ENCODE measurements around the gene SPRTN. TPM values are rescaled to one million over a fixed set of nuclear protein-coding genes. Genes with fewer than 3 reads are reported as not detected.
A peak's percentile ranks its signal among the peaks of the same experiment; 100 is the strongest.

The SPRTN gene
- total and polyA plus RNA-seq, 3 donors from 2014 or later = 26.4 to 34.9 (median 30.2) TPM

DNA sequence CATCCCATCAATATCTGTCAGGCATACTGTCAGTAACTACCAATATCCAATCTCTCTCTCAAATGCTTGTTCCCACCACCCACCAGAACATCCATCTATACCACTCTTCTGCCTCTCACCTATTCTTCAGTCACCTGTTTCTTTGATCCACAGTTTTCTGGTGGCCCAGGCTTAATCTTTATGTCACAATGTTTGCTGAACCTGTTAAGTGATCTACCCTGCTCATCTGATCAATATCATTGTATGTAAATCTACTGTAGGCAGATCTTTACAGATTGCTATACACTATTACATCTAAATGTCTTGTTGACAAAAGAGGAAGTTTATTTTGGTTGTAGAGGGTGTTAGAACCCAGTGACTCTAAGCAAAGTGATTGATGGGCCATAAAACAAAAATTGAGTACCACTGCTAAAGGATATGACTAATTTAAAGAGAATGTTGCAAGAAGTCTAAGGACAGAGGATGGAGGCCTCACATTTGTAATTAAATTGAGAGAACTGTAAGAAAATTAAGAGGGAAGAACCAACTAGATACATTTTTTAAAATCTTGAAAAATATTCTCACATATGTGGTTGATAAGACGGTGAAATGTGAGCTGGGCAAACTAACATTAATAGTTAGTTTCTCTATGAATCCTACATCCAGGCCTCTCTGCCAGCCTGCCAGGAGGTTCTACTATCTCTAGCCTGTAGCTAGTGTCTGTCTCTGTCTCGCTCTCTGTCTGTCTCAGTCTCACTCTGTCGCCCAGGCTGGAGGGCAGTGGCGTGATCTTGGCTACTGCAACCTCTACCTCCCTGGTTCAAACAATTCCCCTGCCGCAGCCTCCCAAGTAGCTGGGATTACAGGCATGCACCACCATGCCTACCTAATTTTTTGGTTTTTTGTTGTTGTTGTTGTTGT lies 49.9 kb downstream of the SPRTN start:
- H3K4me3 ChIP-seq = no peak overlapping the region
- no peak overlapping the region for H3K27ac ChIP-seq
- WGBS, 2 donors = 75 to 81% methylated on average over 4 to 5 of the region's 5 CpGs
- no peaks in the 10 kb centered on the region for H3K36me3 ChIP-seq (ENCODE audit: low read depth, missing control alignments)
- intact Hi-C loops (cut with DNase I; ENCODE audit: low total_unique reads) = no loop called here
- no peaks in the 10 kb centered on the region for H3K27me3 ChIP-seq
- no peak for DNase-seq
- H3K4me1 ChIP-seq = peaks cover 8% of the 10 kb centered on the region
- TF ChIP-seq, protein P1, sequence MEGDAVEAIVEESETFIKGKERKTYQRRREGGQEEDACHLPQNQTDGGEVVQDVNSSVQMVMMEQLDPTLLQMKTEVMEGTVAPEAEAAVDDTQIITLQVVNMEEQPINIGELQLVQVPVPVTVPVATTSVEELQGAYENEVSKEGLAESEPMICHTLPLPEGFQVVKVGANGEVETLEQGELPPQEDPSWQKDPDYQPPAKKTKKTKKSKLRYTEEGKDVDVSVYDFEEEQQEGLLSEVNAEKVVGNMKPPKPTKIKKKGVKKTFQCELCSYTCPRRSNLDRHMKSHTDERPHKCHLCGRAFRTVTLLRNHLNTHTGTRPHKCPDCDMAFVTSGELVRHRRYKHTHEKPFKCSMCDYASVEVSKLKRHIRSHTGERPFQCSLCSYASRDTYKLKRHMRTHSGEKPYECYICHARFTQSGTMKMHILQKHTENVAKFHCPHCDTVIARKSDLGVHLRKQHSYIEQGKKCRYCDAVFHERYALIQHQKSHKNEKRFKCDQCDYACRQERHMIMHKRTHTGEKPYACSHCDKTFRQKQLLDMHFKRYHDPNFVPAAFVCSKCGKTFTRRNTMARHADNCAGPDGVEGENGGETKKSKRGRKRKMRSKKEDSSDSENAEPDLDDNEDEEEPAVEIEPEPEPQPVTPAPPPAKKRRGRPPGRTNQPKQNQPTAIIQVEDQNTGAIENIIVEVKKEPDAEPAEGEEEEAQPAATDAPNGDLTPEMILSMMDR (IDR thresholded peaks at IDR 0.05) = no peak
- no peak for TF ChIP-seq POLR2A (IDR thresholded peaks at IDR 0.05)
- no peaks in the 10 kb centered on the region for H3K9me3 ChIP-seq

DNA sequence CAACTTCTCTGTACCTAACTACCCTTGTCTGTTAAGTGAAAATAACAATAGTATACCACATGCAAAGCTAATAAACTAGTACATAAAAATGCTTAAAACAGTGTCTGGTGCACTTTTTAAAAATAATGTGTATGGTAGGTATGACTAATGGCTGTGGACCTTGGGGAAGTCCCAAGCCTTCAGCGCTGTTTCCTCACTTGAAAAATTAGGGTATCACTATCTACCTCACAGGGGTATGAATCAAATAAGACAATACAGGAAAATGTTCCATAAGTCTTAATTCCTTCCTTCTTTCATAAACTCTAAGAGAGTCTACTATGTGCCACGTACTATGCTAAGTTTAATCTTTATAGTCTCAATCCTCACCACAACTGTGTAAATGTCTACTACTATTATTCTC lies 52.0 kb downstream of the SPRTN start:
- WGBS, 2 donors = 41 to 87% methylated on average over 2 of the region's 2 CpGs
- TF ChIP-seq POLR2A (IDR thresholded peaks at IDR 0.05) = no peak
- TF ChIP-seq, protein P1 (IDR thresholded peaks at IDR 0.05) = no peak
- Histone ChIP-seq H3K27me3 (no peaks in the 10 kb centered on the region), H3K4me1 (peaks cover 12% of the 10 kb centered on the region), H3K4me3 (no peak overlapping the region), H3K36me3 (ENCODE audit: low read depth, missing control alignments) (no peaks in the 10 kb centered on the region), H3K9me3 (no peaks in the 10 kb centered on the region), H3K27ac (no peak overlapping the region)
- intact Hi-C loops (cut with DNase I; ENCODE audit: low total_unique reads) = no loop called here
- DNase-seq = no peak

DNA sequence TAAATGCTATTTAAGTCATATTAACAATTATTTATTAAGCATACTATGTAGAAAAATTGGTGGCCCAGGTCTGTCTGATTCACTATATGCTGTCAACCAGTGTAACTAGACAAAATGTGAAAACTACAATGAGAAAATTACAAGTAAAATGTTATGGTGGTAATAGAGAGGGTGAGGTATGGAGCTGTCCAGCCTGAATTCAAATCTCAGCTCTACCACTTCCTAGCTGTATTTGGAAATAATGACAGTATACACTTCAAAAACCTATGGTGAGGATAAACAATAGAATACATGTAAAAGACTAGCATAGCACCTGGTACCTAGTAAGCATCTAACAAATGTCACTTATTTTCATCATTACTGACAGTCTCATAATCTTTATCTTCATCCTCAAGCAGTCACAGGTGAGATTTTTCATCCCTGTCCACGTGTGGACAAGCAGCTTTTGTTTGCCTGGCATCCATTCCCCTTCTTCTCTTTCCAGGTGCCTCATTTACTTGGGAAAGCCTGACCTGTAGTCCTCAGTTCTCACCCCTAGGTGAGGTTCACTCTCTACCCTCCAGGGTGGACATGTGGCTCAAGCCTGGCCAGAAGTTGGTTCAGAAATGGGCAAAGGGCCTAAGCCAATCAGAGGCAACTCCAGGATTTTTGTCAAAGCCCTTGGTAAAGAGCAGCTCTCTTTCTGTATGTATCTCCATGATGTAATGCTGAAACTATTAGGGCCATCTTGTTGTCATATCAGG lies 54.5 kb downstream of the SPRTN start:
- Histone ChIP-seq H3K4me1 (peaks cover 29% of the 10 kb centered on the region), H3K36me3 (ENCODE audit: low read depth, missing control alignments) (no peaks in the 10 kb centered on the region), H3K9me3 (no peaks in the 10 kb centered on the region), H3K27me3 (no peaks in the 10 kb centered on the region), H3K27ac (peak overlapping the region in 1 of 2 donors; percentile 15), H3K4me3 (no peak overlapping the region)
- no peak for DNase-seq
- TF ChIP-seq POLR2A (IDR thresholded peaks at IDR 0.05) = no peak
- TF ChIP-seq, protein P1 (IDR thresholded peaks at IDR 0.05) = no peak
- 50 to 72% methylated on average over 1 of the region's 1 CpG for WGBS, 2 donors
- intact Hi-C loops (cut with DNase I; ENCODE audit: low total_unique reads) = no loop called here

DNA sequence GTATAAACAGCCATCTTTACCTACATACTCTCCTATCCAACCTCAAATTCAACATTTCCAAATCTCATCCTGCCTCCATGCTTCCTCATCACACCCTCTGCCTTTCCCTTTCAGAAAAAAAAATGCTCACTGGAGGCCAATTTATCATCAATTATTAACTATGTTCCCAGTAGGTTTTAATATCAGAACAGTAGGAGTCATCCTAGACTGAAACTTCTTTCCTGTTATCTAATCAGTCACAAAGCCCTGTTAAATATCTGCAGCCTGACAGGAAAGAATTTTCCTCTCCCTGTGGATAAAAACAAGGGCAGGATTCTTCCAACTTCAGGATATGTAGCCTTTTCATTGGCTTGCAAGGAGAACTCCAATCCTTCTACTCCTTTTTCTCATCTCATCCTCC lies 55.6 kb downstream of the SPRTN start:
- no peak overlapping the region for H3K27ac ChIP-seq
- intact Hi-C loops (cut with DNase I; ENCODE audit: low total_unique reads) = no loop called here
- TF ChIP-seq POLR2A (IDR thresholded peaks at IDR 0.05) = no peak
- TF ChIP-seq, protein P1 (IDR thresholded peaks at IDR 0.05) = no peak
- peaks cover 24% of the 10 kb centered on the region for H3K4me1 ChIP-seq
- no peaks in the 10 kb centered on the region for H3K9me3 ChIP-seq
- no peak for DNase-seq
- H3K27me3 ChIP-seq = no peaks in the 10 kb centered on the region
- H3K4me3 ChIP-seq = no peak overlapping the region
- H3K36me3 ChIP-seq (ENCODE audit: low read depth, missing control alignments) = no peaks in the 10 kb centered on the region
